Stimulated activated naive CD4-positive, alpha-beta T cell (primary cell): ENCODE results near the gene EPAS1.
A peak's percentile ranks its signal among the peaks of the same experiment; 100 is the strongest.

Experiments
- DNase-seq, 6 experiments: peaks; one replicate each; lab custom pipeline; 2025; lab: John Stamatoyannopoulos, UW

Gene EPAS1

GRCh38 chr2:46302005-46302695 is 4.9 kb downstream of the EPAS1 start:
- DNase-seq, result no peak

GRCh38 chr2:46303233-46303632 is 6.0 kb downstream of the EPAS1 start:
- no peak for DNase-seq

DNA sequence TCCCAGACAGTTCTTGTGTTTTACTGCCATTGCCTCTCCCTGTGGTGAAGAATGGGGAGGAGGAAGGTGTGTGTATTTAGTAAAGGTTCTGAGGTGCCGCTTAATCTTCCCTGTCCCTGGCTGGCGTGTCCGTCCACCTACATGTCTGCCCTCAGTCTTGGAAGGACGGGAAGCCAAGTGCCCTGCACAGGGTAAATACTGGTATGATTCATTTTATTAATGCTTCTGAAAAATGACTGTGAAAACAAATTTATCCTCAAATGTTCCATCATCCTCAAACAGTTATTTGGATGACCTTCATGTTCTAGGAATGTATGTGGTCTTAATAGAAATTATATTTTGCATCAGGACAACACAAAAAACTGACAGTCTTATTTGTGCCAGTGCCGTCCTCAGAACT is 6.6 kb downstream of the EPAS1 start:
- no peak for DNase-seq

DNA sequence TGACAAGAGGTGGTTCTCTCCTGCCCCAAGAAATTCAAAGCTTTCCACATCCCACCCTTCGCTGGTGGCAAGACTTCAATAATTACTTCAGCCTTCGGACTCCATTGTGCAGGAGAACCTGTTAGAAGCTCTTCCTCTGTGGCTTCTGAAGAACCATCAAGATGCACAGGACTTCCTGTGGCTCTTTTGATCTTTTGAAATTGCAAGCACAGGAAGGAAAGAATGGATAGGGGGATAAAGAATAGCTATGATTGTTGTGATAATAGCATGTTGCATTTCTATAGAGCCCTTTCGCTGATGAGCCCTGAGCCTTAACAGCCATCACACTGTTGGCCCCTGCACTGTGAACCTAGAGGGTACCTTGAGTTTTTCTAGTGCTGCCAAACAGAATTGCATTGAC is 7.4 kb downstream of the EPAS1 start:
- DNase-seq, result peak in 3 of 6 experiments; percentile 40 to 57 (median 51)

DNA sequence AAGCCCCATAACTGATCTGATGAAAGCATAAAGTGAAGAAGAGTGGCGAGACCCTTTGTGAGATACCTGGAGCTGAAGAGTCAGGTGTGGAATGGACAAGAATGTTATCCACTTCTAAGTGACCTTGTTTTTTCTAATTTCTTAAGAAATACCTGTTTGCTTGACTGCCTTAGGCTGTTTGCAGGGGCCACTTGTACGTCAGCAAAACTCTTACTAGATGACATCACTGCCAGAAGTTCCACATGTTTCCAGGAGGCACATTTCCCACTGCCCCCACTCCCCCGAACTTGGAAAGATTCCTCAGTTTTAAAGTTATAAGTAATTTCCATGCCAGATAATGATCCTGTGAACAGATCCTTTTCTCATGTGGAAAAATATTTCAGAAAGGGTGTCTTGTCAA is 8.0 kb downstream of the EPAS1 start:
- no peak for DNase-seq

- no peak for DNase-seq
Measured at GRCh38 chr2:46305767-46306166, 8.6 kb downstream of the EPAS1 start.

DNA sequence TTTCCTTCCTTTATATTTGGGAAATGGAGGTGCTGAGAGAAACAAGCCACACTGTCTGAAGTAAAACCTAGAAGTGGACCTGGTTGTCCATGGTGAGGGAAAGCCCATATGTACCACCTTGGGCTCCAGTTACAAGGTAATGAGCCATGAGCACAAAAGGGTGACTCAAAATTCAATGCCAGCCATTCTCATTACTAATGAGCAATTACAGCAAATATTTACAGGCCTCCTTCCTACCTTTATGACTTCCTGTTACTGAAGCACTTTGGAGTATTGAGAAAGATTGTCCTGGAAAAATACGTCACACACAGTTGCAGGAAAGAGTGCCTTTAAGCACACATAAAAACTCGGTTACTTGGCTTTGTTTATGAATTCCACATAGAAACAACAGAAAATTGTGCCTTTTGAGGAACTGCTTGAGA is 9.1 kb downstream of the EPAS1 start:
- no peak for DNase-seq

DNA sequence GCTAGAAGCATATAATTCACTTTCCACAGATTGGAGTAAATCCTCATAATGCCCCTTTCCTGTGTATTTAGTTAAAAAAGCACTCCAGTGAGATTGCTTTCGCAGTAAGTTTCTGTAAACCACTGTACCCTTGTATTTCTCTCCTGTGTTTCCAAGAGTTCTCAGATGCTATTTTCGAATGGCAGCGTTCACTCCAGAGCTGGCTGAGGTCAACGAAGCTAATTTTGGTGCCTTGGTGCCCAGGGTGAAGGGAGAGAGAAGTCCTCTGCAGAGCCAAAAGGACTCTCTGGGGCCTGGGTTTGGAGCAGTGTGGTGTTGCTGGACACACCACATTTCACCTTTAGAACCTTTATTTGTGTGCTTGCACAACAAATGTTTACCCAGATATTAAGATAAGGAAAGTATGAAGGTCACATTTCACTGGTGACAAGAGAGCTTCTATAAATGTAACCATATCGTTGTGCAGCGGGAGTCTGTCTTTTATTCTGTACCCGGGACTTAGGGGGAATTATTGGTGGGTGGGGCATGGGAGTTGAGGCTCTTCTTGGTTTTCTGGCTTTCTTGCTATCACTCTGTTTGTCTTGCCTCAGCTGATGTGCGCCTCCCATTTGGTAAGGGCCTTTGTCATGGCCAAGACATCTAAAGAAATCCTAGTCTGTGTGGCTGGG is 9.9 kb downstream of the EPAS1 start:
- DNase-seq, result no peak

DNA sequence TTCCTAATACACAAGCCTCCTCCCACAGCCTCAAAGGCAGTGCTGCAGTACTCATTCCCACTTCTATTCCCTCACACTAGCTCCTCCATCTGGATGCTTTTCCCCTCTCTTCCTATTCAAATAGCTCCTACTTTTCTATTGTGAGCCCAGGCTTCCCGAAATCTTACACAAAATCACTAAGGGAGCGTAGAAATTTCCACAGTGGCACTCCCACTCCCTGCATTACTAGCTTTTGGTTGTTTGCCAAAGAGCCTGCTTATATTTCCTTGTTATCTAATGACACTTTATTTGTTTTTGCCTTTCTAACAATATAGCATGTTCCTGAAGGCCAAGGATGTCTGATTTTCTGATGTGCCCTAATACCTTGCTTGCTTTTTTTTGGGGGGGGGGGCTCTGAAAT is 10.9 kb downstream of the EPAS1 start:
- no peak for DNase-seq

- DNase-seq, result no peak
Measured at GRCh38 chr2:46308629-46309028, 11.4 kb downstream of the EPAS1 start.

DNA sequence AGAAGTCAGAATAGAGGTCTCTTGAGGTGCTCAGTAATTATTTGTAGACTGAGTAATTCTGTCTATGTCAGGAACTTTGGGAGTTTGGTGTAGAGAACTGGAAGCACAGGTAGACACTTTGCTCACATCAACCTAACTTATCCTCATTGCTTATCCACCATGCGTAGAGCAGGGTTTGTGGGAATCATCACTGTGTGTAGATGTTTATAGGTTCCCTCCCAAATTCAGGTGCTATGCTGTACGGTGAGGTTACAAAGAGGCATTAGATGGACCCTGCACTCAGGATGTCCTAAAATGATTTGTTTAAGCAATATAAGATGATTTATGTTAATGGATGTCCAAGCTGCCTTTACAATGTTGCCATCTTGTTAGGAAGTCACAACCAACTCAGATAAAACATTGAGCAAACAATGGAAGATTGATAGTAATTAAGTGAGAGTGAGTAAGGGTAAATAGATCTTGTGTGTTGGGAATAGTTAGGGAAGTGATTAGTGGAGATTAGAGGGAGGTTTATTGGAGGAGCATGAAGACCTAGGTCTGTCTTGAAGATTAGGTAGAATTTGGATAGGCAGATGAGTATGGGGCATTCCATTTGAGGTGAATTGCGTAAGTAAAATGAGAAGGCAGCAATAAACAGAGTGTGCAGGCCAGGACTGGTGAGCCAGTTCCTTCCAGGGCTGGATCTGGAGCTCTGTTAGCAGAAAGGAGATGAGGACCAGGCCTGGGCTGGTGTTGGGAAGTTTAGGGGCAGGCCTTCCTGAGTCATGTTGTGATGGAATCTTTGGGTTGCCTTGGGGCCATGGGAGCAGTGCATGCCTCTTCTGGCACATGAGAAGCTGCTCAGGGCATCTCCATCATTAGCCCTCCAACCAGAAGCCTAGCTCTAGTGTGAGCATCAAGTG is 12.1 kb downstream of the EPAS1 start:
- DNase-seq, result no peak

DNA sequence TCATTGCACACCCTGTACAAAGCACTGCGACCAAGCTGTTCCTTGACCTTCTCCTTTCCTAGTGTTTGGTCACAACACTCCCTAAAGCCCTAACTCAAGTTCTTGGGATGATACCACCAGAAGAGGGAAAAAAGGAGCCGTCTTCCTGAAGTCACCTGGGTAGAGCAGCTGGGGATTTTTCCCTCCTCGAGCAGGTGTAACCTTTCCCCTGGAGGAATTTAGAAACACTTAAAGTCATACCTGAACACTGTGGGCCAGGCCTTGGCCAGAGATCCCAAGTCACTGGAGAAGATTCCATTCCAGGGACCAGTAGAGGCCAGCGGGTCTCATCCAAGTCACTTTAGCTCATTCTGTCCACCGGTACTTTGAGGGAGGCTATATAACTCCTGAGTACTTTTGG is 13.2 kb downstream of the EPAS1 start:
- DNase-seq, result no peak

DNA sequence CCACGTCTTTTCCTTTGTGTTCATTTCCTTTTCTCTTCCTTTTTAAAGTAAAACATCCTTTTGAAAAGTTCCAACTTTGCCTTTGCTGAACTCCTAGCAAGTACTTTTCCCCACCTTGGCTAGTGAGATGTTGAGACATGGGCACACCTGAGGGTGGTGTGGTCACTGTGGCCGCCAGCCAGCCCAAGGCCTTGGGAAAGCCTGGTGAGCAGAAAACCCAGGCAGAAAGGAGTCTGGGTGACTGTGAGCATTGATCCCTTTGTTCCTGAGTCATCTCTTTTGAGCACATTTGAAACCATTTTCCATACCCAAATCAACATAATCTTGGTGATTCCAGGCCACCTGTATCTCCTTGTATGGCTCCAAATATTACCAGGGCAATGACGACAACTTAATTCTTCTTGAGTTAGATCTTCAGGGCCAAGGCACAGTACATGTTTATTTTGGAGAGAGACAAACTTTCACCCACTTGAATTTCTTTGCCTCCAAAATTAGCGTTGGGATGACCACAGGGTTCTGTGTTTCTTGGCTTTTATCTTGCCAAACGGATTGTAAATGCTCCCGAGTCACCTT is 14.5 kb downstream of the EPAS1 start:
- DNase-seq, result no peak

GRCh38 chr2:46313063-46313462 is 15.9 kb downstream of the EPAS1 start:
- DNase-seq, result no peak

GRCh38 chr2:46314065-46314835 is 17.0 kb downstream of the EPAS1 start:
- DNase-seq, result no peak

DNA sequence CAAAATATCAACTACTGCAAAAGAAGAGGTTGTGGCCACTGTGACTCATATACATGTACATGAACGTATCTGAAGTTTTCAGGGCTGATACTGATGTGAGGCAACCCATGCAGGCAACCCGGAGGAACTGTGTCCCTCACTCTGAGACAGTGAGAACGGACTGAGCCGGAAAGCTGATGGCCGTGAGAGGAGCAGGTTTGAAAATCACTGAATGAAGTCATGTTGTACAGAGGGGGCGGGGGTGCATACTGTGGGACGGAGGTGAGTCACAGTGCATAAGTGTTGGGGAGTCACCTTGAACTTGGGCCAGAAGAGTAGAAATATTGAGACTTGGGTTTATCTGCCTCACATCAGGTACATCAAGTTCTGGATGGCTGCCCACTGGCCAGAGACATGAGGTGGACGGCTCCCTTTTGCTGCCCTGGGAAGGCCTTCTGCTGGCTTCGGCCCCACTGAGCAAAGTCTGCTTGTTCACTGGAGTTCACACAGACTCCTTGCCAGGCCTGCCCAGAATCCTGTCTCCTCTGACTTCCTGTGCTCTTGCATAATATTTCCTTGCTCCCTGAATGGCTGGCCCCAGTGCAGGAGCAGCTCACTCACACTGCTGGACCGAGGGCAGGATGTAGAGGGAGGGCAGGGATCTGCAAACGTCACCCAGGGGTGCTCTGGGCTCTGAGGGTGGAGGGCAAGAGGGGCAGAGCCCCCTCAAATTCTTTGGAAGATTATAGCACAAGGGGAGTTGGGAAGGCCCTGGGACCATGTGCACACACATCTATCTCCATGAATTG is 18.1 kb downstream of the EPAS1 start:
- no peak for DNase-seq

DNA sequence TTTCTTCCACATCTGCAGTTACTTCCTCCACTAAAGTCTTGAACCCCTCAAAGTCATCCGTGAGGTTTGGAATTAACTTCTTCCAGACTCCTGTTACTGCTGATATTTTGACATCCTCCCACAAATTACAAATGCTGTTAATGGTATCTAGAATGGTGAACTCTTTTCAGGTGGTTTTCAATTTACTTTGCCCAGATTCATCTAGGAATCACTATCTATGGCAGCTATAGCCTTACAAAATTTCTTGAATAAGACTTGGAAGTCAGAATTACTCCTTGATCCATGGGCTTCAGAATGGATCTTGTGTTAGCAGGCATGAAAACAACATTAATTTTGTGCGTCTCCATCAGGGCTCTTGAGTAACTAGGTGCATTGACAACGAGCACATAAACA is 19.9 kb downstream of the EPAS1 start:
- no peak for DNase-seq

- DNase-seq, result no peak
Measured at GRCh38 chr2:46318579-46319460, 21.6 kb downstream of the EPAS1 start.

GRCh38 chr2:46319711-46320110 is 22.5 kb downstream of the EPAS1 start:
- no peak for DNase-seq

DNA sequence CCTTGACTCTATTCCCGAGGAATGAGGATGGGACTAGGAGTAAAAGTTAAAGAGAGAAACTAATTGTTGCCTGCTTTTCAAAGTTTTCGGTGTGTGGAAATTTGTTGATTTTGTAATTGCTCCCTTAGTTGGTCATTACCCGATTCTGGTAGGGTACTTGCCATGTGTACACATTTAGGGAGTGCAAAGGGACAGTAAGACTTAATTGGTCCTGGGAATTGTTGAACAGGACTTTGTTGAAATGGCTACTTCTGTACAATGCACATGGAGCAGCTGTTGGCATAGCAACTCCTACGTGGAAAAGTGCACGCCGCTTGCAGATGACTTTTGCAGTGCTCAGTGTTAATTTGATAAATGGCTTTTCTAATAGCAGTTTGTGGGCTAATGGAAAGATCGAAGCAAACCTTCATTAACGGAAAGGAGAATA is 22.9 kb downstream of the EPAS1 start:
- no peak for DNase-seq
